GM12878 (cell line): ENCODE results near the gene ABCB8. TPM values are rescaled to one million over a fixed set of nuclear protein-coding genes. Genes with fewer than 3 reads are reported as not detected.

ENCODE experiments used
- ATF2 ChIP-seq: IDR thresholded peaks from 2 replicates; pipeline ENCODE4 v1.6.1; 2012; ENCODE audit warnings: low read length, inconsistent platforms
- CEBPZ ChIP-seq: fragments of 150-350 bp; IDR thresholded peaks from 2 replicates; pipeline ENCODE4 v1.6.1; 2016; ENCODE audit warnings: low read depth, low read length
- HSF1 ChIP-seq: fragments of 150-350 bp; IDR thresholded peaks from 2 replicates; pipeline ENCODE4 v1.6.1; 2014; ENCODE audit warnings: mild to moderate bottlenecking, low read depth, low read length
- JUNB ChIP-seq: IDR thresholded peaks from 2 replicates; pipeline ENCODE4 v1.6.1; 2016; ENCODE audit warnings: antibody characterized with exemption, mild to moderate bottlenecking
- KAT2A ChIP-seq: conservative IDR thresholded peaks from 2 replicates; pipeline ENCODE4 v1.6.1; 2011; ENCODE audit warnings: low read depth, low read length; ENCODE audit not compliant: control insufficient read depth
- MEF2A ChIP-seq: IDR thresholded peaks from 2 replicates; pipeline ENCODE4 v1.6.1; 2011; ENCODE audit warnings: low read depth, mild to moderate bottlenecking, low read length, moderate library complexity; ENCODE audit not compliant: insufficient read depth
- RCOR1 ChIP-seq: conservative IDR thresholded peaks from 2 replicates; pipeline ENCODE4 v1.6.1; 2012; ENCODE audit warnings: low read depth, low read length, improper control_type of control experiment
- RUNX3 ChIP-seq: IDR thresholded peaks from 2 replicates; pipeline ENCODE4 v1.6.1; 2012; ENCODE audit warnings: low read length, inconsistent platforms
- SREBF2 ChIP-seq: IDR thresholded peaks from 2 replicates; pipeline ENCODE4 v1.6.1; 2012; ENCODE audit warnings: mild to moderate bottlenecking, low read length
- SUPT20H ChIP-seq: IDR thresholded peaks from 2 replicates; pipeline ENCODE4 v1.6.1; 2011; ENCODE audit warnings: low read depth, mild to moderate bottlenecking, low read length, moderate library complexity, borderline replicate concordance; ENCODE audit not compliant: control insufficient read depth
- TBL1XR1 ChIP-seq: IDR thresholded peaks from 2 replicates; pipeline ENCODE4 v1.6.1; 2012; ENCODE audit warnings: low read depth, low read length, improper control_type of control experiment
- TCF12 ChIP-seq: IDR thresholded peaks from 2 replicates; pipeline ENCODE4 v1.6.1; 2011; ENCODE audit warnings: low read depth, mild to moderate bottlenecking, low read length
- YY1 ChIP-seq: IDR thresholded peaks from 2 replicates; pipeline ENCODE4 v1.6.1; 2011; ENCODE audit warnings: low read depth, mild to moderate bottlenecking, low read length
- ZNF207 ChIP-seq: fragments of 450-650 bp; IDR thresholded peaks from 2 replicates; pipeline ENCODE4 v1.6.1; 2014; ENCODE audit warnings: antibody characterized with exemption, mild to moderate bottlenecking, borderline replicate concordance
- ZNF24 ChIP-seq: fragments of 450-650 bp; IDR thresholded peaks from 2 replicates; pipeline ENCODE4 v1.6.1; 2017; ENCODE audit warnings: antibody characterized with exemption, mild to moderate bottlenecking
- ZNF592 ChIP-seq: fragments of 450-650 bp; IDR thresholded peaks from 2 replicates; pipeline ENCODE4 v1.6.1; 2017; ENCODE audit warnings: mild to moderate bottlenecking, moderate library complexity
- polyA plus RNA-seq, 11 experiments: library from polyadenylated mRNA; depleted of rRNA in 4 of 11; unstranded in 6 of 11; stranded (reverse) in 5 of 11; fragments of >200 nt; fragmentation: Nextera tagmentation in 4 of 11; fragmentation: Illumina TruSeq in 1 of 11; extraction: Ambion mirVana in 4 of 11; extraction: Trizol in 1 of 11; gene quantifications; 1 replicate in 1 of 11; 2 replicates in 10 of 11; pipeline versions ENCODE4 v1.2.1 to v1.2.3, GENCODE V29; 2011 to 2016; ENCODE audit warnings: inconsistent platforms in 2 of 11, missing spikeins in 2 of 11, low read depth in 1 of 11
- total RNA-seq, 4 experiments: library from RNA; depleted of rRNA in 3 of 4; stranded (reverse); fragments of >200 nt in 3 of 4; fragmentation: Illumina TruSeq in 1 of 4; extraction: Trizol in 1 of 4; gene quantifications; 2 replicates each; pipeline versions ENCODE4 v1.2.1 to v1.2.3, GENCODE V29; 2013 to 2021
- TF ChIP-seq, protein P1 (sequence below): fragments of 450-650 bp; IDR thresholded peaks from 2 replicates; pipeline ENCODE4 v1.6.1; 2014; ENCODE audit warnings: mild to moderate bottlenecking

ABCB8 gene
- total and polyA plus RNA-seq, 10 of the 15 experiments (the other 5 are each of a cell fraction or from before 2014, with no cell fraction given) = 0.77 to 34.8 (median 18.9) TPM

- TF ChIP-seq CEBPZ (no peak), ZNF24 (peak; percentile 33; the same call in 1 of the 2 replicates), HSF1 (no peak), TCF12 (no peak), SREBF2 (no peak), RUNX3 (no peak), RCOR1 (no peak), MEF2A (no peak), SUPT20H (no peak), ZNF592 (no peak), KAT2A (no peak), ATF2 (no peak), ZNF207 (no peak), JUNB (no peak), YY1 (peak; percentile 57), TBL1XR1 (no peak)
- TF ChIP-seq, protein P1, sequence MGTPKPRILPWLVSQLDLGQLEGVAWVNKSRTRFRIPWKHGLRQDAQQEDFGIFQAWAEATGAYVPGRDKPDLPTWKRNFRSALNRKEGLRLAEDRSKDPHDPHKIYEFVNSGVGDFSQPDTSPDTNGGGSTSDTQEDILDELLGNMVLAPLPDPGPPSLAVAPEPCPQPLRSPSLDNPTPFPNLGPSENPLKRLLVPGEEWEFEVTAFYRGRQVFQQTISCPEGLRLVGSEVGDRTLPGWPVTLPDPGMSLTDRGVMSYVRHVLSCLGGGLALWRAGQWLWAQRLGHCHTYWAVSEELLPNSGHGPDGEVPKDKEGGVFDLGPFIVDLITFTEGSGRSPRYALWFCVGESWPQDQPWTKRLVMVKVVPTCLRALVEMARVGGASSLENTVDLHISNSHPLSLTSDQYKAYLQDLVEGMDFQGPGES = no peak
Observed at GRCh38 chr7:151087245-151088018, 59.2 kb downstream of the ABCB8 start (continued).
